A549 (cell line): ENCODE data around the gene DDR2. TPM values are rescaled to one million over a fixed set of nuclear protein-coding genes. Genes with fewer than 3 reads are reported as not detected.

Source experiments
- ATAC-seq, 2 experiments: fragments of 200-7000 bp in 1 of 2; fragments of >200 bp in 1 of 2; cut with Nextera tagmentation in 1 of 2; cut with Tn5 transposase in 1 of 2; 3 replicates each; pipeline versions ENCODE4 v1.8.0 to v1.9.1; 2018 to 2020; ENCODE audit warnings: mild to moderate bottlenecking in 1 of 2, moderate library complexity in 1 of 2
- CTCF ChIA-PET: fragments of 300-600 bp; sonication (Branson Sonifier 250); formaldehyde crosslinking; extraction: SDS; loops from one replicate; lab custom pipeline; 2021; ENCODE audit warnings: antibody characterized with exemption, inconsistent platforms; lab: Yijun Ruan, JAX
- POLR2A ChIA-PET: fragments of 350-600 bp; formaldehyde crosslinking; extraction: SDS; loops from one replicate; lab custom pipeline; 2021; ENCODE audit warnings: antibody characterized with exemption, inconsistent platforms; lab: Yijun Ruan, JAX
- DNase-seq, 2 experiments: peaks; one replicate each; pipeline versions ENCODE4 v3.0.0 to v3.0.0-alpha.2; 2011 to 2016; ENCODE audit warnings: low read depth in 1 of 2, low spot score in 1 of 2
- FAIRE-seq: peaks from 2 replicates; lab custom pipeline; 2011; peaks lifted over from hg19 to GRCh38; lab: Jason Lieb, UNC
- H3K27ac ChIP-seq, 2 experiments: fragments of >200 bp; sonication (Bioruptor Twin); formaldehyde crosslinking; 3 replicates each; pipeline ENCODE4 v1.5.1; 2016 to 2017
- H3K4me1 ChIP-seq: fragments of >200 bp; sonication (Bioruptor Twin); formaldehyde crosslinking; 3 replicates; pipeline ENCODE4 v1.6.1; 2016
- H3K4me2 ChIP-seq: fragments of >200 bp; sonication (Bioruptor Twin); formaldehyde crosslinking; 3 replicates; pipeline ENCODE4 v1.6.1; 2016
- H3K4me3 ChIP-seq: fragments of >200 bp; sonication (Bioruptor Twin); formaldehyde crosslinking; 3 replicates; pipeline ENCODE4 v1.5.1; 2016
- H3K9me3 ChIP-seq: fragments of >200 bp; sonication (Bioruptor Twin); formaldehyde crosslinking; 3 replicates; pipeline ENCODE4 v1.6.1; 2016
- BHLHE40 ChIP-seq: IDR thresholded peaks from 2 replicates; pipeline ENCODE4 v1.6.1; 2012; ENCODE audit warnings: low read depth, low read length, inconsistent platforms
- CBX8 ChIP-seq: fragments of 200-600 bp; sonication (generic); IDR thresholded peaks from 2 replicates; pipeline ENCODE4 v1.6.1; 2016
- CEBPB ChIP-seq, 2 experiments: fragments of >200 bp in 1 of 2; sonication (Bioruptor Twin) in 1 of 2; formaldehyde crosslinking in 1 of 2; IDR thresholded peaks; 2 replicates each; pipeline ENCODE4 v1.6.1; 2012 to 2016
- CHD2 ChIP-seq: fragments of 150-350 bp; IDR thresholded peaks from 2 replicates; pipeline ENCODE4 v1.6.1; 2014; ENCODE audit warnings: low read length; ENCODE audit not compliant: partially characterized antibody
- CHD4 ChIP-seq: fragments of 200-600 bp; sonication (generic); IDR thresholded peaks from 2 replicates; pipeline ENCODE4 v1.6.1; 2016; ENCODE audit warnings: antibody characterized with exemption, mild to moderate bottlenecking, borderline replicate concordance
- EHMT2 ChIP-seq: fragments of 200-600 bp; sonication (generic); IDR thresholded peaks from 2 replicates; pipeline ENCODE4 v1.6.1; 2016; ENCODE audit warnings: antibody characterized with exemption, low read depth, mild to moderate bottlenecking, moderate library complexity
- EP300 ChIP-seq, 2 experiments: fragments of >200 bp; sonication (Bioruptor Twin); formaldehyde crosslinking; IDR thresholded peaks; 2 replicates in 1 of 2; 3 replicates in 1 of 2; pipeline ENCODE4 v1.6.1; 2016 to 2017
- ESRRA ChIP-seq: fragments of 150-350 bp; IDR thresholded peaks from 2 replicates; pipeline ENCODE4 v1.6.1; 2014; ENCODE audit warnings: mild to moderate bottlenecking, low read length, borderline replicate concordance
- FOSB ChIP-seq: fragments of 250-450 bp; sonication (Bioruptor Pico); IDR thresholded peaks from 2 replicates; pipeline ENCODE4 v1.5.0; 2020; ENCODE audit warnings: mild to moderate bottlenecking, moderate library complexity
- FOSL2 ChIP-seq, 2 experiments: fragments of 450-650 bp in 1 of 2; fragments of >200 bp in 1 of 2; sonication (Bioruptor Twin) in 1 of 2; formaldehyde crosslinking; IDR thresholded peaks; 2 replicates each; pipeline versions ENCODE4 v1.5.0 to v1.6.1; 2016 to 2020; ENCODE audit warnings: mild to moderate bottlenecking in 1 of 2, moderate library complexity in 1 of 2
- GATA3 ChIP-seq: IDR thresholded peaks from 2 replicates; pipeline ENCODE4 v1.6.1; 2012; ENCODE audit warnings: borderline replicate concordance
- JUN ChIP-seq, 2 experiments: fragments of >200 bp; sonication (Bioruptor Twin); formaldehyde crosslinking; IDR thresholded peaks; 2 replicates in 1 of 2; 3 replicates in 1 of 2; pipeline ENCODE4 v1.6.1; 2016 to 2017
- JUNB ChIP-seq: fragments of >200 bp; sonication (Bioruptor Twin); formaldehyde crosslinking; IDR thresholded peaks from 2 replicates; pipeline ENCODE4 v1.6.1; 2016
- KDM1A ChIP-seq: fragments of 200-600 bp; sonication (generic); IDR thresholded peaks from 2 replicates; pipeline ENCODE4 v1.6.1; 2016; ENCODE audit warnings: low read depth, mild to moderate bottlenecking
- NPAS2 ChIP-seq: fragments of 250-450 bp; sonication (Bioruptor Pico); IDR thresholded peaks from 2 replicates; pipeline ENCODE4 v1.8.0; 2022; ENCODE audit warnings: mild to moderate bottlenecking, moderate library complexity, borderline replicate concordance
- POLR2A ChIP-seq: IDR thresholded peaks from 2 replicates; pipeline ENCODE4 v1.6.1; 2012; ENCODE audit warnings: mild to moderate bottlenecking, low read length
- RAD21 ChIP-seq, 2 experiments: fragments of >200 bp in 1 of 2; sonication (Bioruptor Twin) in 1 of 2; formaldehyde crosslinking in 1 of 2; IDR thresholded peaks in 1 of 2; conservative IDR thresholded peaks in 1 of 2; 2 replicates in 1 of 2; 3 replicates in 1 of 2; pipeline ENCODE4 v1.6.1; 2012 to 2018; ENCODE audit warnings: inconsistent platforms in 1 of 2
- RARB ChIP-seq: fragments of 250-450 bp; sonication (Bioruptor Pico); IDR thresholded peaks from 2 replicates; pipeline ENCODE4 v1.8.0; 2021; ENCODE audit warnings: mild to moderate bottlenecking, moderate library complexity
- RNF2 ChIP-seq: fragments of 200-600 bp; sonication (generic); IDR thresholded peaks from 2 replicates; pipeline ENCODE4 v1.6.1; 2016; ENCODE audit warnings: low read depth, mild to moderate bottlenecking, antibody characterized with exemption, moderate library complexity, borderline replicate concordance
- SMC3 ChIP-seq: fragments of >200 bp; sonication (Bioruptor Twin); formaldehyde crosslinking; IDR thresholded peaks from 3 replicates; pipeline ENCODE4 v1.6.1; 2018; ENCODE audit warnings: inconsistent platforms
- TFCP2L1 ChIP-seq: fragments of 250-450 bp; sonication (Bioruptor Pico); IDR thresholded peaks from 2 replicates; pipeline ENCODE4 v1.5.0; 2021; ENCODE audit warnings: mild to moderate bottlenecking
- TP53 ChIP-seq: fragments of 250-450 bp; sonication (Bioruptor Pico); IDR thresholded peaks from 2 replicates; pipeline ENCODE4 v1.5.0; 2021; ENCODE audit warnings: mild to moderate bottlenecking, moderate library complexity
- ZC3H11A ChIP-seq: fragments of 450-650 bp; IDR thresholded peaks from 2 replicates; pipeline ENCODE4 v1.6.1; 2014; ENCODE audit warnings: antibody characterized with exemption, mild to moderate bottlenecking
- ZFP36 ChIP-seq: fragments of 450-650 bp; IDR thresholded peaks from 2 replicates; pipeline ENCODE4 v1.6.1; 2014; ENCODE audit warnings: borderline replicate concordance; ENCODE audit not compliant: partially characterized antibody
- ZSCAN20 ChIP-seq: fragments of 250-450 bp; sonication (Bioruptor Pico); IDR thresholded peaks from 2 replicates; pipeline ENCODE4 v1.8.0; 2022; ENCODE audit warnings: mild to moderate bottlenecking, moderate library complexity
- WGBS: methylation state at CpG from one replicate; pipeline ENCODE4 v1.1.6; 2017; ENCODE audit errors: missing lambda C conversion rate; 5-methylcytosine and 5-hydroxymethylcytosine counted together
- polyA plus RNA-seq, 4 experiments: library from polyadenylated mRNA; depleted of rRNA in 3 of 4; stranded (reverse); fragments of >200 nt; fragmentation: RNase III in 1 of 4; extraction: RNeasy Plus Mini Kit Qiagen cat#74134 plus additional on column Dnase treatment in 1 of 4; gene quantifications; 2 replicates in 3 of 4; 3 replicates in 1 of 4; pipeline ENCODE4 v1.2.3, GENCODE V29; 2011 to 2017
- TF ChIP-seq, protein P1 (sequence below): IDR thresholded peaks from 2 replicates; pipeline ENCODE4 v1.6.1; 2012
- TF ChIP-seq, protein P2 (sequence below): fragments of >200 bp; sonication (Bioruptor Twin); formaldehyde crosslinking; IDR thresholded peaks from 3 replicates; pipeline ENCODE4 v1.5.1; 2016
- TF ChIP-seq, protein P3 (sequence below): fragments of 150-350 bp; IDR thresholded peaks from 2 replicates; pipeline ENCODE4 v1.6.1; 2014; ENCODE audit warnings: low read depth, mild to moderate bottlenecking, low read length
- TF ChIP-seq, protein P4 (sequence below): fragments of >200 bp; sonication (Bioruptor Twin); formaldehyde crosslinking; IDR thresholded peaks from 2 replicates; pipeline ENCODE4 v1.6.1; 2016
- TF ChIP-seq, protein P5 (sequence below): fragments of 250-450 bp; sonication (Bioruptor Pico); IDR thresholded peaks from 2 replicates; pipeline ENCODE4 v1.5.0; 2020; ENCODE audit warnings: low read depth, mild to moderate bottlenecking, moderate library complexity

Gene DDR2
- polyA plus RNA-seq, 2 of the 4 experiments (the other 2 are of a cell fraction): 0.14 to 0.49 TPM

DNA sequence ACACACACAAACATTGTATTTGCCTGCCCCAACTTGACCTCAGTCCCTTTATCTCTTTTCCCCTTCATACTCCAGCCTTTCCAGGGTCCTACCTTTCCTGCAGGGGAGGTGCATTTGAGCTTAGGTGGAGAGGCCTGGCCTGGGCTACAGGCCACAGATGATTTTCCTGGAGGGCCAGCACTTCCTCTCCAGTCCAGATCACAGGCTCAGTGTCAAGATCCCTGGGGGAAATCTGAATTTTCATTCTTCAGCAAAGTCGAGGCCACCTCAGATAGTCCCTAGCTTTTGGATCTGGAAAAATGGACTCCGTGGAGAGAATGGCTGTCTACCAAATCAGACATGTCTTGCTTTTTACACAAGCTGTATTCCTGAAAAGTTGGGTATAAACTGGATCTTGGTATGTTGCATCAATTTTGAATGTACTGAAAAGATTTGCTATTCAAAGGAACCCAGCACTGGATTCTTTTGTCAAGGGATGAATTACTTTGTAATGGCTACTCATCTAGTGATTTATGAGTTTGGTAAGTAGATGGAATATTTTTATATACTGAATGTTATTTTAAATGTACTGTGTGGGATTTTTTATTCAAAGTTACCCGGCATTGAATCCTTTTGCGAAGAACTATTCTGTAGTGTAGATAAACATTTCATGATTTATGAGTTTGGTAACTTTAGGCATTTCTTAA, 78.7 kb downstream of the DDR2 start:
- H3K4me3 ChIP-seq: no peak overlapping the region
- TF ChIP-seq NPAS2 (CRISPR knock-in tag) (no peak), JUN (IDR thresholded peaks at IDR 0.05) (no peak), ZFP36 (no peak), RNF2 (no peak), SMC3 (no peak), FOSB (CRISPR knock-in tag) (no peak), CHD4 (no peak), RAD21 (conservative IDR thresholded peaks at IDR 0.05 in 1 of 2, IDR thresholded peaks at IDR 0.05 in 1 of 2) (no peak), KDM1A (no peak), EP300 (IDR thresholded peaks at IDR 0.05) (no peak), GATA3 (no peak), POLR2A (no peak)
- TF ChIP-seq, protein P1, sequence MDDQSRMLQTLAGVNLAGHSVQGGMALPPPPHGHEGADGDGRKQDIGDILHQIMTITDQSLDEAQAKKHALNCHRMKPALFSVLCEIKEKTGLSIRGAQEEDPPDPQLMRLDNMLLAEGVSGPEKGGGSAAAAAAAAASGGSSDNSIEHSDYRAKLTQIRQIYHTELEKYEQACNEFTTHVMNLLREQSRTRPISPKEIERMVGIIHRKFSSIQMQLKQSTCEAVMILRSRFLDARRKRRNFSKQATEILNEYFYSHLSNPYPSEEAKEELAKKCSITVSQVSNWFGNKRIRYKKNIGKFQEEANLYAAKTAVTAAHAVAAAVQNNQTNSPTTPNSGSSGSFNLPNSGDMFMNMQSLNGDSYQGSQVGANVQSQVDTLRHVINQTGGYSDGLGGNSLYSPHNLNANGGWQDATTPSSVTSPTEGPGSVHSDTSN: no peak
- TF ChIP-seq, protein P2, sequence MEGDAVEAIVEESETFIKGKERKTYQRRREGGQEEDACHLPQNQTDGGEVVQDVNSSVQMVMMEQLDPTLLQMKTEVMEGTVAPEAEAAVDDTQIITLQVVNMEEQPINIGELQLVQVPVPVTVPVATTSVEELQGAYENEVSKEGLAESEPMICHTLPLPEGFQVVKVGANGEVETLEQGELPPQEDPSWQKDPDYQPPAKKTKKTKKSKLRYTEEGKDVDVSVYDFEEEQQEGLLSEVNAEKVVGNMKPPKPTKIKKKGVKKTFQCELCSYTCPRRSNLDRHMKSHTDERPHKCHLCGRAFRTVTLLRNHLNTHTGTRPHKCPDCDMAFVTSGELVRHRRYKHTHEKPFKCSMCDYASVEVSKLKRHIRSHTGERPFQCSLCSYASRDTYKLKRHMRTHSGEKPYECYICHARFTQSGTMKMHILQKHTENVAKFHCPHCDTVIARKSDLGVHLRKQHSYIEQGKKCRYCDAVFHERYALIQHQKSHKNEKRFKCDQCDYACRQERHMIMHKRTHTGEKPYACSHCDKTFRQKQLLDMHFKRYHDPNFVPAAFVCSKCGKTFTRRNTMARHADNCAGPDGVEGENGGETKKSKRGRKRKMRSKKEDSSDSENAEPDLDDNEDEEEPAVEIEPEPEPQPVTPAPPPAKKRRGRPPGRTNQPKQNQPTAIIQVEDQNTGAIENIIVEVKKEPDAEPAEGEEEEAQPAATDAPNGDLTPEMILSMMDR: no peak
- TF ChIP-seq, all 56 proteins: peak for 0
- H3K4me1 ChIP-seq: peaks cover 9% of the 10 kb centered on the region; the same call in 2 of the 3 replicates
- ATAC-seq (no peak), DNase-seq (no peak), FAIRE-seq (no peak)
- 65% methylated on average over 4 of the region's 4 CpGs for WGBS
- no peaks in the 10 kb centered on the region for H3K9me3 ChIP-seq
- peak overlapping the region in 1 of 2 experiments; percentile 38; a peak in 1 of 6 replicates for H3K27ac ChIP-seq
- POLR2A ChIA-PET: no interaction called here
- CTCF ChIA-PET: interaction anchor here (0.6 kb wide), 1 partner anchor 246 kb away, joined by 3 read pairs; no protein-coding TSS in a partner anchor
- H3K4me2 ChIP-seq: peak overlapping the region; percentile 20; the same call in 1 of the 3 replicates

DNA sequence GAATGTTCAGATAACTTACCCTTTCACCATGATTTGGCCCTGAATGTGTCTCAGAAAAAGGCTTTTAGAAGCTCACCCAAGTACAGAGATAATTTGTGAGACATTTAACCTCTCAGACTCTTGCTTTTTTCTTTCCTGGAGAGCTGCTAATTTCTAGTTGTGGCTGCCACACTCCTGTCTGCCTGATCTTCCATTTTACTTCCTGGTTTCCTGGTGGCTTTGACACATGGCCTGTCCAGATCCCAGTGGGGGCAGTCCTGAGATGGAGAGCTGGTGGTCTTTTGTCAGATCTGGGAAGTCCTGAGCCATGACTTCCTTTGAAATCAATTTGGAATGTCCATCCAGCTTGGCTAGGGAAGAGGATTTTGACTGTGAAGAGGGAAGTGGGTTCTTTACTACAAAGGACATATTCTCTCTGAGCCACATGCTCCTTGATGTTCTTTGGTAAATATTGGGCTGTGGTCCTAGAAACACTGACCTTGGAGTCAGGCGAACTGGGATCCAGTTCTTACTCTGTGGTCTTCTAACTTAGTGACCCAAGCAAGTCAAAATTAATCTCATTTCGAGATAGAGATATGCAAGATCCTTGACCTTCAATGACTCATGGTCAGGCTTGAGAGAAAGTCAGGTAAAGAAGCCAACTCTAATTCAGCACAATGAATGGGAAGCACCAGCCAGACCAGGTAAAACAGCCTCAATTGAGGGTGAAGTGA, 80.2 kb downstream of the DDR2 start:
- no peak for TF ChIP-seq JUNB
- CTCF ChIA-PET: interaction anchor here (0.9 kb wide), 1 partner anchor 14 kb away, joined by 3 read pairs; no protein-coding TSS in a partner anchor
- Histone ChIP-seq H3K4me3 (no peak overlapping the region), H3K4me1 (peaks cover 9% of the 10 kb centered on the region; the same call in 2 of the 3 replicates), H3K27ac (no peak overlapping the region), H3K9me3 (no peaks in the 10 kb centered on the region), H3K4me2 (no peak overlapping the region)
- POLR2A ChIA-PET: no interaction called here
- ATAC-seq (no peak), FAIRE-seq (no peak), DNase-seq (no peak)
- WGBS: 41% methylated on average over 2 of the region's 2 CpGs

DNA sequence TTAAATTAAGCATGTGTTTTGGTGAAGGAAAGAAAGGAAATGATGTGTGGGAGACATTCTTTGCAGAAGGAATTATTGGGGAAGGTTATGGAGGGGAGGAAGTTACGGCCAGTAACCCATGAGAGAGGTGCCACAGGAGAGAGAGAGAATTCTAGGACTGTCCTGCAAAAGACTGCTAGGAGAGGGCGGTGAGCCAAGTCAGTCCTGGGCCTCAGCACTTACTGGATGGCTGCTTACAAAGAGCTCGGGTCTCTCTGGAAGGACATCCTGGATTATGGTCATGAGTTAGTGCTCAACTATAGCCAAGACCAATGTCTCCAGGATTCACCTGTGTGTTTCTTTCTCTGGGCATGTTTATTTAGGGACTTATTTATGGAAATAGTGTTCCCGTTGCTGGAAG, 83.9 kb downstream of the DDR2 start:
- FAIRE-seq: no peak
- 50% methylated on average over 4 of the region's 4 CpGs for WGBS
- no peak overlapping the region for H3K4me2 ChIP-seq
- H3K4me1 ChIP-seq: no peaks in the 10 kb centered on the region
- DNase-seq: no peak
- no peak overlapping the region for H3K4me3 ChIP-seq
- H3K27ac ChIP-seq: no peak overlapping the region
- no peak for TF ChIP-seq CEBPB (IDR thresholded peaks at IDR 0.05)
- no peak for TF ChIP-seq RARB (CRISPR knock-in tag)
- TF ChIP-seq ESRRA: no peak
- TF ChIP-seq TFCP2L1 (CRISPR knock-in tag): no peak
- TF ChIP-seq CHD2: no peak
- no peak for TF ChIP-seq FOSL2 (IDR thresholded peaks at IDR 0.05)
- no peak for TF ChIP-seq FOSL2 (CRISPR knock-in tag; IDR thresholded peaks at IDR 0.05)
- no peak for TF ChIP-seq GATA3
- TF ChIP-seq, protein P3, sequence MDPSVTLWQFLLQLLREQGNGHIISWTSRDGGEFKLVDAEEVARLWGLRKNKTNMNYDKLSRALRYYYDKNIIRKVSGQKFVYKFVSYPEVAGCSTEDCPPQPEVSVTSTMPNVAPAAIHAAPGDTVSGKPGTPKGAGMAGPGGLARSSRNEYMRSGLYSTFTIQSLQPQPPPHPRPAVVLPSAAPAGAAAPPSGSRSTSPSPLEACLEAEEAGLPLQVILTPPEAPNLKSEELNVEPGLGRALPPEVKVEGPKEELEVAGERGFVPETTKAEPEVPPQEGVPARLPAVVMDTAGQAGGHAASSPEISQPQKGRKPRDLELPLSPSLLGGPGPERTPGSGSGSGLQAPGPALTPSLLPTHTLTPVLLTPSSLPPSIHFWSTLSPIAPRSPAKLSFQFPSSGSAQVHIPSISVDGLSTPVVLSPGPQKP: no peak
- TF ChIP-seq EHMT2: no peak
- TF ChIP-seq FOSB (CRISPR knock-in tag): no peak
- TF ChIP-seq, protein P4, sequence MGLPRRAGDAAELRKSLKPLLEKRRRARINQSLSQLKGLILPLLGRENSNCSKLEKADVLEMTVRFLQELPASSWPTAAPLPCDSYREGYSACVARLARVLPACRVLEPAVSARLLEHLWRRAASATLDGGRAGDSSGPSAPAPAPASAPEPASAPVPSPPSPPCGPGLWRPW: no peak
- TF ChIP-seq TP53 (CRISPR knock-in tag): no peak
- TF ChIP-seq RAD21 (conservative IDR thresholded peaks at IDR 0.05 in 1 of 2, IDR thresholded peaks at IDR 0.05 in 1 of 2): no peak
- TF ChIP-seq ZC3H11A: no peak
- TF ChIP-seq CBX8: no peak
- TF ChIP-seq BHLHE40: no peak
- TF ChIP-seq ZSCAN20 (CRISPR knock-in tag): no peak
- TF ChIP-seq, protein P5, sequence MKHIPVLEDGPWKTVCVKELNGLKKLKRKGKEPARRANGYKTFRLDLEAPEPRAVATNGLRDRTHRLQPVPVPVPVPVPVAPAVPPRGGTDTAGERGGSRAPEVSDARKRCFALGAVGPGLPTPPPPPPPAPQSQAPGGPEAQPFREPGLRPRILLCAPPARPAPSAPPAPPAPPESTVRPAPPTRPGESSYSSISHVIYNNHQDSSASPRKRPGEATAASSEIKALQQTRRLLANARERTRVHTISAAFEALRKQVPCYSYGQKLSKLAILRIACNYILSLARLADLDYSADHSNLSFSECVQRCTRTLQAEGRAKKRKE (CRISPR knock-in tag): no peak
- POLR2A ChIA-PET: no interaction called here
- CTCF ChIA-PET: no interaction called here
- ATAC-seq: no peak
- no peaks in the 10 kb centered on the region for H3K9me3 ChIP-seq
